ENCODE data around the gene SCN1A.
"Not testable (repeated sequence)": the region's sequence is repeated elsewhere in the genome, so short reads cannot be mapped to it uniquely, and the experiment has no call there.

Gene SCN1A

DNA sequence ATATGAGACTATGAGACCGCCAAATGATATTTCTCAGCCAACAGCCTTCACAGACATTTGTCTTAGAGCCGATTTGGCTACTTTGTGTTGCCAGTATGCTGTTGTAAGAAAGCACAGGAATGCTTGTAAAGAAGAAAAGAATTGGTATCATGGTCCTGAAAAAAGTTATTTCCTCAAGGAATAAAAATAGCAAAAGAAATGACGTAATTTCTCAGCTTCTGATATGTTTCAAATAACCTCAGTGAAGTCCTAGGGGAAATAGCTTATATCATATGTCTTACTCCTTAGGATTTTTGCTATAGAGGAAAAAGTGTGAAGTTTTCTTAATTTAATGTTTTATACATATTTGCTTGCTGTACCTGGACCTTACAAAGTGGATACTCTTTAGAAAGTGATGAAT is 23.0 kb downstream of the SCN1A start:
- H3K36me3 ChIP-seq (ENCODE audit: insufficient read depth, low read depth, low read length): no peaks in the 10 kb centered on the region
- no peaks in the 10 kb centered on the region for H3K4me1 ChIP-seq (ENCODE audit: insufficient read depth, low read length)
- no peaks in the 10 kb centered on the region for H3K9me3 ChIP-seq (ENCODE audit: insufficient read depth, low read depth, low read length)
- no peak overlapping the region for H3K4me3 ChIP-seq (ENCODE audit: low read length)
- no peaks in the 10 kb centered on the region for H3K27me3 ChIP-seq (ENCODE audit: insufficient read depth, low read length)
- no peak overlapping the region for H3K9ac ChIP-seq (ENCODE audit: low read depth, low read length)
- H3K27ac ChIP-seq (ENCODE audit: low read length): no peak overlapping the region

- H3K4me1 ChIP-seq (ENCODE audit: insufficient read depth, low read length): no peaks in the 10 kb centered on the region
- no peak overlapping the region for H3K4me3 ChIP-seq (ENCODE audit: low read length)
- no peaks in the 10 kb centered on the region for H3K9me3 ChIP-seq (ENCODE audit: insufficient read depth, low read depth, low read length)
- no peak overlapping the region for H3K27ac ChIP-seq (ENCODE audit: low read length)
- no peak overlapping the region for H3K9ac ChIP-seq (ENCODE audit: low read depth, low read length)
- H3K36me3 ChIP-seq (ENCODE audit: insufficient read depth, low read depth, low read length): no peaks in the 10 kb centered on the region
- H3K27me3 ChIP-seq (ENCODE audit: insufficient read depth, low read length): no peaks in the 10 kb centered on the region
Measured at GRCh38 chr2:166104084-166104483, 23.7 kb downstream of the SCN1A start.

DNA sequence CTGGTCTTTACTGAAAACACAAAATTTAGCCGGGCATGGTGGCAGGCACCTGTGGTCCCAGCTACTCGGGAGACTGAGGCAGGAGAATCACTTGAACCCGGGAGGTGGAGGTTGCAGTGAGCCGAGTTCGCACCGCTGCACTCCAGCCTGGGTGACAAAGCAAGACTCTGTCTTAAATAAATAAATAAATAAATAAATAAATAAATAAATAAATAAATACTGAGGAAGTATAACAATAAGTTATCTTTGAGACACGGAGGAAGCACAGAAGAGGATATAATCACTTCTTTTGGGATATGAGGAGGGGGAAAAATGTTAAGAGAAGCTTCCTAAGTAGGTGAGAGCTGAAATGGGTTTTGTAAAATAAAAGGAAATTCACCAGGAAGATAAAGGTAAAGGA is 24.5 kb downstream of the SCN1A start:
- not testable (repeated sequence) for H3K9me3 ChIP-seq (ENCODE audit: insufficient read depth, low read depth, low read length); H3K36me3 ChIP-seq (ENCODE audit: insufficient read depth, low read depth, low read length); H3K9ac ChIP-seq (ENCODE audit: low read depth, low read length); H3K4me3 ChIP-seq (ENCODE audit: low read length); H3K4me1 ChIP-seq (ENCODE audit: insufficient read depth, low read length); H3K27me3 ChIP-seq (ENCODE audit: insufficient read depth, low read length); H3K27ac ChIP-seq (ENCODE audit: low read length)

DNA sequence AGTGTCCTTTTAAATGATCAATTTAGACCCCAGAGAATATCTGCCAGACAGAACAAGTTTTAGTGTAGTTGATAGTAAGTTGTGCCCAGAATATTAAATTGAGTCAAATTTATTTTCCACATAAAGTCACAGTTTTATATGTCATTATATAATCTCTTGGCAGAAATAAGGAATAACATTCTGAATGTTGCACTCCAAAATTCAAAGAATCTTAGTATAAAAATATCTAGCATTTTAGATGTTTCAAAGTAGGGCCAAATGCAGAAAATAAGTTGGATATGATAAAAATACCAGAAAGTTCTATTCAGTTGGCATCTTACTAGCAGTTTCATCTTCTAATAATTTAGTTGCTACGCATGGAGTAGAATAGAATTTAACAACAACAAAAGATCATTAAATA is 33.5 kb downstream of the SCN1A start:
- H3K9ac ChIP-seq (ENCODE audit: low read depth, low read length): no peak overlapping the region
- no peak overlapping the region for H3K27ac ChIP-seq (ENCODE audit: low read length)
- H3K4me1 ChIP-seq (ENCODE audit: insufficient read depth, low read length): peaks cover 5% of the 10 kb centered on the region; the same call in 1 of the 2 replicates
- no peaks in the 10 kb centered on the region for H3K27me3 ChIP-seq (ENCODE audit: insufficient read depth, low read length)
- H3K4me3 ChIP-seq (ENCODE audit: low read length): no peak overlapping the region
- no peaks in the 10 kb centered on the region for H3K9me3 ChIP-seq (ENCODE audit: insufficient read depth, low read depth, low read length)
- no peaks in the 10 kb centered on the region for H3K36me3 ChIP-seq (ENCODE audit: insufficient read depth, low read depth, low read length)

DNA sequence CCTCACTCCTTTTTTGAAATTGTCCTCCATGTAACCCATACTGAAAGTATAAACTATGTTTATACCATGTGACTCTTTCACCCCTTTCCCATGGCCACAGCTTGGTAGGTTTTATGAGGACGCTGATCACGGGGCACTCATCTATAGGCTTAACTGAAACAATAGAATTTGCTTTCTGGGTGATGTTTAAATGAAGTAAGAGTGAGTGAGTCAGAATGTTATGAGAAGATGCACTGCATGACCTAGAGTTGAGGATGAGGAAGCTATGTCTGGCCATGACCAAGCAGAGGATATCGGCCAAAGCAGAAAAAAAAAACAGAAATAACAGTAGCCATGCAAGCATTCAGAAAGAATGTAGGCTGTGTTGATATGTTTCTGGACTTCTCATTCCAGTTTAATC is 34.9 kb downstream of the SCN1A start:
- Histone ChIP-seq H3K27me3 (ENCODE audit: insufficient read depth, low read length) (no peaks in the 10 kb centered on the region), H3K27ac (ENCODE audit: low read length) (no peak overlapping the region), H3K9ac (ENCODE audit: low read depth, low read length) (no peak overlapping the region), H3K36me3 (ENCODE audit: insufficient read depth, low read depth, low read length) (no peaks in the 10 kb centered on the region), H3K4me3 (ENCODE audit: low read length) (no peak overlapping the region), H3K4me1 (ENCODE audit: insufficient read depth, low read length) (peaks cover 5% of the 10 kb centered on the region; the same call in 1 of the 2 replicates), H3K9me3 (ENCODE audit: insufficient read depth, low read depth, low read length) (no peaks in the 10 kb centered on the region)

DNA sequence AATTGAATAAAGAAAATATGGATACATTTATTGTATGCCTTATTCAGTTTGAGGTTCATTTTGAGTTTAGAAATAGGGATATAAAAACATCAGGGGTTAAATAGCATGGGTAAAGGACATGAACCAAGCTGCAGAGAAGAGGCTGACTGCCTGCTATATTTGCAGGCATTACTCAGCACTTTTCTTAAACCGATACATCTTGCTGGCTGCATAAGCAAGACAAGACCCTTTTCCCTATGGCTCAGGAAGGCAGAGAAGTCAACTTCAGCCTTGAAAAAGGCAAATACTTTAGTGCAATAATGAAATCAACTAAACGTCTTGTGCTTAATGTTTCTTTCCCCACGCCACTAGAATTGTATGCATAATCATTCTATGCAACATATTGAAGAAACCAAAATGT is 36.4 kb downstream of the SCN1A start:
- peak overlapping the region; percentile 5; the same call in 1 of the 2 replicates for H3K9ac ChIP-seq (ENCODE audit: low read depth, low read length)
- peaks cover 5% of the 10 kb centered on the region; the same call in 1 of the 2 replicates for H3K4me1 ChIP-seq (ENCODE audit: insufficient read depth, low read length)
- no peaks in the 10 kb centered on the region for H3K9me3 ChIP-seq (ENCODE audit: insufficient read depth, low read depth, low read length)
- H3K36me3 ChIP-seq (ENCODE audit: insufficient read depth, low read depth, low read length): no peaks in the 10 kb centered on the region
- no peak overlapping the region for H3K27ac ChIP-seq (ENCODE audit: low read length)
- no peaks in the 10 kb centered on the region for H3K27me3 ChIP-seq (ENCODE audit: insufficient read depth, low read length)
- no peak overlapping the region for H3K4me3 ChIP-seq (ENCODE audit: low read length)

DNA sequence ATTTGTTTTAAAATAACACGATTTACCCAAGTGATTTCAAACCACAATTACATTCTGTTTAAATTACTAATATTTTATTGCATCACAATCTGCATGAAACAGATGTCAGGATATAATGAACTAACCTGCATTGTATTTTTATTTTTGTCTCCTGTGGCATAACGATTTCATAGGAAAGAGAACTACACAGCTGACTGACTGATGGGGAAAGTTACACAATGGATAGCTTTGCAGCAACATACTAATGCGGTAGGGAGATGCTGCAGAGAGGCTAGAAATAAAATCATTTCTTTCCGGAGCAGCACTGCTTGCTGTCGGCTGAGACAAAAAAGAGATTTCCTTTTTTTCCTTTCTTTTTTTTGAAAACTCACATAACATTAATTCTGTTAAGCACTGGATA is 36.9 kb downstream of the SCN1A start:
- Histone ChIP-seq H3K27ac (ENCODE audit: low read length) (no peak overlapping the region), H3K9me3 (ENCODE audit: insufficient read depth, low read depth, low read length) (no peaks in the 10 kb centered on the region), H3K9ac (ENCODE audit: low read depth, low read length) (peak overlapping the region; percentile 5; the same call in 1 of the 2 replicates), H3K27me3 (ENCODE audit: insufficient read depth, low read length) (no peaks in the 10 kb centered on the region), H3K4me3 (ENCODE audit: low read length) (no peak overlapping the region), H3K36me3 (ENCODE audit: insufficient read depth, low read depth, low read length) (no peaks in the 10 kb centered on the region), H3K4me1 (ENCODE audit: insufficient read depth, low read length) (peaks cover 5% of the 10 kb centered on the region; the same call in 1 of the 2 replicates)

DNA sequence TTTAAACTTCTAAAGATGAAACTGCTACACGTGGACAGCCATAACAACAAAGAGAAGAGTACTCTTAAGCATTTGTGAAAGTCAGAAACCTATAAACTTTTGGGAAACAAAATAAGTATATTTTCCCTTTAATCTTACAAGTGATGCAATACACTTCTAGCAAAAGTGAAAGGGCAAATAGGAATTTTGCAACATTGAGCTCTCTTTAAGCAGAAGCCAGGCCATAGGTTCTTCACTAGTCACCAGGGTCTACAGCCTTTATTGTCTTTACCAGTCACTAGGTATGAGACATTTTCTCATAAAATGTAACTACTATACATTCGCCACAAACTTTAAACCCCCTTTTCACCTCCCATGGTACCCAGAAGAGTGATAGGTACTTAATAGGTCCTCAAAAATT is 37.5 kb downstream of the SCN1A start:
- H3K9me3 ChIP-seq (ENCODE audit: insufficient read depth, low read depth, low read length): no peaks in the 10 kb centered on the region
- no peak overlapping the region for H3K27ac ChIP-seq (ENCODE audit: low read length)
- no peak overlapping the region for H3K9ac ChIP-seq (ENCODE audit: low read depth, low read length)
- no peaks in the 10 kb centered on the region for H3K36me3 ChIP-seq (ENCODE audit: insufficient read depth, low read depth, low read length)
- H3K4me1 ChIP-seq (ENCODE audit: insufficient read depth, low read length): peaks cover 5% of the 10 kb centered on the region; the same call in 1 of the 2 replicates
- no peak overlapping the region for H3K4me3 ChIP-seq (ENCODE audit: low read length)
- no peaks in the 10 kb centered on the region for H3K27me3 ChIP-seq (ENCODE audit: insufficient read depth, low read length)

GRCh38 chr2:166088634-166089033 is 39.2 kb downstream of the SCN1A start:
- Histone ChIP-seq H3K9me3 (ENCODE audit: insufficient read depth, low read depth, low read length) (no peaks in the 10 kb centered on the region), H3K4me3 (ENCODE audit: low read length) (no peak overlapping the region), H3K36me3 (ENCODE audit: insufficient read depth, low read depth, low read length) (no peaks in the 10 kb centered on the region), H3K27ac (ENCODE audit: low read length) (no peak overlapping the region), H3K9ac (ENCODE audit: low read depth, low read length) (no peak overlapping the region), H3K27me3 (ENCODE audit: insufficient read depth, low read length) (no peaks in the 10 kb centered on the region), H3K4me1 (ENCODE audit: insufficient read depth, low read length) (peaks cover 5% of the 10 kb centered on the region; the same call in 1 of the 2 replicates)

DNA sequence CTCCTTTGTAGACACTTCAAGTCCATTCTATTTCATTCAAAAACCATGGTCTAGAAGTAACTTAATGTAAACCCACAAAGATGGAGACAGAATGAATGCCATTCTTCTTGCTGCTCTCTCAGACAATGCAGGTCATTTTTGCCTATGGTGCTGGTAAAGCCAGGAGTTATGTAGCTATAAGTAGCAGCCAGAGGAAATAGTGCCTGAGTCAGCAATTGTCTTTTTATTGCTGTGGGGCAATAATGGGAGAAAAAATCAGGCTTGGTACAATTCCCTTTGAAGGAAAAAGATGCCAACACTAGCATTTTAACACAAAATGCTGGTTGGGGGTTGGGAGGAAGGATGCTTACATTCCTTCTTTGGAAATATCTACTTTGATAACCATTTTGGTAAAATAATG is 43.5 kb downstream of the SCN1A start:
- H3K4me3 ChIP-seq (ENCODE audit: low read length): no peak overlapping the region
- no peaks in the 10 kb centered on the region for H3K27me3 ChIP-seq (ENCODE audit: insufficient read depth, low read length)
- H3K27ac ChIP-seq (ENCODE audit: low read length): no peak overlapping the region
- no peaks in the 10 kb centered on the region for H3K4me1 ChIP-seq (ENCODE audit: insufficient read depth, low read length)
- no peaks in the 10 kb centered on the region for H3K9me3 ChIP-seq (ENCODE audit: insufficient read depth, low read depth, low read length)
- H3K36me3 ChIP-seq (ENCODE audit: insufficient read depth, low read depth, low read length): no peaks in the 10 kb centered on the region
- no peak overlapping the region for H3K9ac ChIP-seq (ENCODE audit: low read depth, low read length)

DNA sequence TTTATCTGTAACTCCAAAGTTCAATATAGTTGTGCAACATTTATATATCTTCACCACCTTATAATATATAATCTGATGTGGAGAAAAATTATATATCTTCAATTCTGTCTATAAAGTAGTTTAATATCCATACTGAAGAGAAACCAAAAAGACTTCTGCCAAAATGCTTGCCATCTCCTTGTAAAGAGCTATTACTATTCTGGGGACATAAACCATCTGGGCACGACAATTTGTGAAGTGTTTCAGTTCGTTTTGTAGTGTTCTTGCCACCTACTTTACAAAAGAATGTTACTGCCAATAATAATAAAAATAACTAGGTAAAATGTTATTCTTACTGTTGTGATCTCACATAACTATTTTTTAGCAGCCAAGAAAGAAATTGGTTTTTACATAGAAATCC is 45.1 kb downstream of the SCN1A start:
- no peaks in the 10 kb centered on the region for H3K9me3 ChIP-seq (ENCODE audit: insufficient read depth, low read depth, low read length)
- no peaks in the 10 kb centered on the region for H3K36me3 ChIP-seq (ENCODE audit: insufficient read depth, low read depth, low read length)
- H3K4me3 ChIP-seq (ENCODE audit: low read length): no peak overlapping the region
- H3K9ac ChIP-seq (ENCODE audit: low read depth, low read length): no peak overlapping the region
- no peaks in the 10 kb centered on the region for H3K4me1 ChIP-seq (ENCODE audit: insufficient read depth, low read length)
- no peak overlapping the region for H3K27ac ChIP-seq (ENCODE audit: low read length)
- H3K27me3 ChIP-seq (ENCODE audit: insufficient read depth, low read length): no peaks in the 10 kb centered on the region

- Histone ChIP-seq H3K4me1 (ENCODE audit: insufficient read depth, low read length) (no peaks in the 10 kb centered on the region), H3K36me3 (ENCODE audit: insufficient read depth, low read depth, low read length) (no peaks in the 10 kb centered on the region), H3K4me3 (ENCODE audit: low read length) (no peak overlapping the region), H3K9me3 (ENCODE audit: insufficient read depth, low read depth, low read length) (no peaks in the 10 kb centered on the region), H3K9ac (ENCODE audit: low read depth, low read length) (no peak overlapping the region), H3K27me3 (ENCODE audit: insufficient read depth, low read length) (no peaks in the 10 kb centered on the region), H3K27ac (ENCODE audit: low read length) (no peak overlapping the region)
Measured at GRCh38 chr2:166081852-166082251, 46.0 kb downstream of the SCN1A start.
